Tongue (tissue), 3 donors: ENCODE data around the gene RPL21. TPM values are rescaled to one million over a fixed set of nuclear protein-coding genes. Genes with fewer than 3 reads are reported as not detected.
"Not testable (repeated sequence)": the region's sequence is repeated elsewhere in the genome, so short reads cannot be mapped to it uniquely, and the experiment has no call there.

Experiments
- DNase-seq: peaks from one replicate; pipeline ENCODE4 v3.0.0-alpha.2; 2015
- small RNA-seq: library from RNA; depleted of rRNA; stranded (forward); fragments of <200 nt; gene quantifications from one replicate; pipeline ENCODE3, GENCODE V24; 2014; ENCODE audit warnings: low replicate concordance
- total RNA-seq: library from RNA; depleted of rRNA; stranded (reverse); fragments of >200 nt; gene quantifications from one replicate; pipeline ENCODE4 v1.2.3, GENCODE V29; 2014

The RPL21 gene
- total RNA-seq, 1 donor from 2014 or later: 734 TPM

GRCh38 chr13:27289011-27289665 is 37.8 kb downstream of the RPL21 start:
- no peak for DNase-seq

- no peak for DNase-seq
These were observed 39.4 kb downstream of the RPL21 start for GRCh38 chr13:27290715-27291114.

GRCh38 chr13:27291967-27292366 is 40.6 kb downstream of the RPL21 start:
- DNase-seq: not testable (repeated sequence)

- no peak for DNase-seq
These were observed 41.8 kb downstream of the RPL21 start for GRCh38 chr13:27293076-27293691.

- DNase-seq: no peak
These were observed 42.6 kb downstream of the RPL21 start for GRCh38 chr13:27293873-27294515.

GRCh38 chr13:27295096-27295495 is 43.7 kb downstream of the RPL21 start:
- DNase-seq: no peak

- no peak for DNase-seq
These were observed 44.3 kb downstream of the RPL21 start for GRCh38 chr13:27295660-27296059.

- no peak for DNase-seq
These were observed 45.1 kb downstream of the RPL21 start for GRCh38 chr13:27296496-27296895.

- no peak for DNase-seq
These were observed 47.5 kb downstream of the RPL21 start for GRCh38 chr13:27298849-27299248.

- DNase-seq: not testable (repeated sequence)
These were observed 49.0 kb downstream of the RPL21 start for GRCh38 chr13:27300406-27300805.

GRCh38 chr13:27300941-27301586 is 49.7 kb downstream of the RPL21 start:
- no peak for DNase-seq

GRCh38 chr13:27302643-27303262 is 51.4 kb downstream of the RPL21 start:
- DNase-seq: no peak

- DNase-seq: no peak
These were observed 52.7 kb downstream of the RPL21 start for GRCh38 chr13:27304099-27304498.

- DNase-seq: no peak
These were observed 53.3 kb downstream of the RPL21 start for GRCh38 chr13:27304611-27305010.

Small RNA genes lying within 50 kb of the gene (small RNA-seq; reads per million reads assigned to genes)
- gene SNORA27 (not detected), gene SNORD102 (not detected)

Other genes with a start within 250 kb of the RPL21 start
- 32.1 TPM for gene USP12, start 79.7 kb upstream of the RPL21 start, total RNA-seq
- gene RASL11A, start 19.3 kb downstream of the RPL21 start, total RNA-seq: 1.7 TPM
- gene GTF3A, start 173.1 kb downstream of the RPL21 start, total RNA-seq: 91.3 TPM
- gene MTIF3, start 199.0 kb downstream of the RPL21 start, total RNA-seq: 40.0 TPM